Activated naive CD8-positive, alpha-beta T cell treated with anti-CD3 and anti-CD28 coated beads, Interleukin-2, amount 10 ng/mL, durations not matched to agents 7 days and 5 days (primary cell): ENCODE measurements around the gene SUMF1. TPM values are rescaled to one million over a fixed set of nuclear protein-coding genes. Genes with fewer than 3 reads are reported as not detected.
"Not testable (repeated sequence)": the region's sequence is repeated elsewhere in the genome, so short reads cannot be mapped to it uniquely, and the experiment has no call there.

Experiments
- ATAC-seq: fragments of 150-1000 bp; cut with Tn5 transposase; one replicate; pipeline ENCODE4 v1.10.0; 2021; ENCODE audit warnings: low read depth, moderate library complexity
- POLR2A ChIA-PET: fragments of 350-600 bp; sonication (Branson Sonifier 250); formaldehyde crosslinking; loops from one replicate; lab custom pipeline; 2021; ENCODE audit warnings: antibody characterized with exemption; lab: Charles Lee
- DNase-seq: peaks from one replicate; pipeline ENCODE4 v3.0.0; 2021
- H3K27ac Mint-ChIP-seq: one replicate; pipeline ENCODE4 v1.8.0; 2022; ENCODE audit warnings: mild to moderate bottlenecking, mixed read lengths
- H3K27me3 Mint-ChIP-seq: one replicate; pipeline ENCODE4 v1.8.0; 2022; ENCODE audit warnings: mild to moderate bottlenecking, moderate library complexity, mixed read lengths
- H3K36me3 Mint-ChIP-seq: one replicate; pipeline ENCODE4 v1.8.0; 2021; ENCODE audit warnings: mild to moderate bottlenecking, mixed read lengths
- H3K4me1 Mint-ChIP-seq: one replicate; pipeline ENCODE4 v1.8.0; 2021; ENCODE audit warnings: mixed read lengths
- H3K4me3 Mint-ChIP-seq: one replicate; pipeline ENCODE4 v1.8.0; 2022; ENCODE audit warnings: mild to moderate bottlenecking, moderate library complexity, mixed read lengths
- H3K9me3 Mint-ChIP-seq: one replicate; pipeline ENCODE4 v1.8.0; 2021; ENCODE audit warnings: mixed read lengths
- total RNA-seq, 2 experiments: library from RNA; stranded (reverse); gene quantifications; one replicate each; pipeline ENCODE4 v1.2.3, GENCODE V29; 2021

The SUMF1 gene
- total RNA-seq, 2 experiments from 2014 or later = 9.1 to 13.7 TPM

- ATAC-seq = no peak
- POLR2A ChIA-PET = no interaction called here
- H3K4me1 Mint-ChIP-seq = peaks cover 14% of the 10 kb centered on the region
- no peaks in the 10 kb centered on the region for H3K36me3 Mint-ChIP-seq
- H3K27me3 Mint-ChIP-seq = peaks cover 10% of the 10 kb centered on the region
- no peak overlapping the region for H3K4me3 Mint-ChIP-seq
- no peak for DNase-seq
- no peak overlapping the region for H3K27ac Mint-ChIP-seq
- no peaks in the 10 kb centered on the region for H3K9me3 Mint-ChIP-seq
These were observed 4.8 kb upstream of the SUMF1 start for GRCh38 chr3:4471907-4472306.

- ATAC-seq = no peak
- H3K36me3 Mint-ChIP-seq = no peaks in the 10 kb centered on the region
- H3K4me3 Mint-ChIP-seq = peak overlapping the region; percentile 93
- no peaks in the 10 kb centered on the region for H3K9me3 Mint-ChIP-seq
- POLR2A ChIA-PET = interaction anchor here (0.5 to 2.0 kb wide), 11 partner anchors 9 to 730 kb away, joined by 3 to 30 read pairs (median 5); partner anchors contain the start of gene ITPR1
- no peak for DNase-seq
- peak overlapping the region; percentile 92 for H3K27ac Mint-ChIP-seq
- H3K4me1 Mint-ChIP-seq = peaks cover 12% of the 10 kb centered on the region
- H3K27me3 Mint-ChIP-seq = peaks cover 8% of the 10 kb centered on the region
These were observed 426 bp upstream of the SUMF1 start for GRCh38 chr3:4467522-4467867.

- Mint-ChIP-seq H3K4me1 (peaks cover 17% of the 10 kb centered on the region), H3K27me3 (no peaks in the 10 kb centered on the region), H3K9me3 (no peaks in the 10 kb centered on the region), H3K36me3 (no peaks in the 10 kb centered on the region), H3K27ac (no peak overlapping the region), H3K4me3 (no peak overlapping the region)
- ATAC-seq (no peak), DNase-seq (no peak)
- POLR2A ChIA-PET = no interaction called here
These were observed 2.5 kb downstream of the SUMF1 start for GRCh38 chr3:4464576-4464975.

GRCh38 chr3:4462369-4463040 lies 4.6 kb downstream of the SUMF1 start:
- peaks cover 14% of the 10 kb centered on the region for H3K4me1 Mint-ChIP-seq
- no peak for ATAC-seq
- H3K4me3 Mint-ChIP-seq = no peak overlapping the region
- no peaks in the 10 kb centered on the region for H3K9me3 Mint-ChIP-seq
- DNase-seq = no peak
- H3K27me3 Mint-ChIP-seq = no peaks in the 10 kb centered on the region
- no peaks in the 10 kb centered on the region for H3K36me3 Mint-ChIP-seq
- H3K27ac Mint-ChIP-seq = no peak overlapping the region
- POLR2A ChIA-PET = no interaction called here

GRCh38 chr3:4461468-4462090 lies 5.5 kb downstream of the SUMF1 start:
- DNase-seq (no peak), ATAC-seq (no peak)
- Mint-ChIP-seq H3K36me3 (no peaks in the 10 kb centered on the region), H3K27ac (no peak overlapping the region), H3K4me1 (peaks cover 11% of the 10 kb centered on the region), H3K9me3 (no peaks in the 10 kb centered on the region), H3K27me3 (no peaks in the 10 kb centered on the region), H3K4me3 (no peak overlapping the region)
- POLR2A ChIA-PET = no interaction called here

- no peak for DNase-seq
- no peak overlapping the region for H3K27ac Mint-ChIP-seq
- no peaks in the 10 kb centered on the region for H3K27me3 Mint-ChIP-seq
- no peaks in the 10 kb centered on the region for H3K9me3 Mint-ChIP-seq
- H3K36me3 Mint-ChIP-seq = no peaks in the 10 kb centered on the region
- no peak overlapping the region for H3K4me3 Mint-ChIP-seq
- ATAC-seq = no peak
- peaks cover 5% of the 10 kb centered on the region for H3K4me1 Mint-ChIP-seq
- POLR2A ChIA-PET = no interaction called here
These were observed 6.7 kb downstream of the SUMF1 start for GRCh38 chr3:4460334-4460733.

- DNase-seq = no peak
- H3K9me3 Mint-ChIP-seq = no peaks in the 10 kb centered on the region
- no peak overlapping the region for H3K27ac Mint-ChIP-seq
- no peak for ATAC-seq
- no peaks in the 10 kb centered on the region for H3K27me3 Mint-ChIP-seq
- H3K4me3 Mint-ChIP-seq = no peak overlapping the region
- POLR2A ChIA-PET = no interaction called here
- peaks cover 5% of the 10 kb centered on the region for H3K4me1 Mint-ChIP-seq
- no peaks in the 10 kb centered on the region for H3K36me3 Mint-ChIP-seq
These were observed 8.1 kb downstream of the SUMF1 start for GRCh38 chr3:4458961-4459360.

GRCh38 chr3:4456780-4457179 lies 10.3 kb downstream of the SUMF1 start:
- POLR2A ChIA-PET, H3K27ac Mint-ChIP-seq, H3K36me3 Mint-ChIP-seq, H3K4me1 Mint-ChIP-seq, DNase-seq, ATAC-seq, H3K27me3 Mint-ChIP-seq, H3K4me3 Mint-ChIP-seq, H3K9me3 Mint-ChIP-seq: not testable (repeated sequence)

GRCh38 chr3:4454142-4454541 lies 12.9 kb downstream of the SUMF1 start:
- H3K4me1 Mint-ChIP-seq = no peaks in the 10 kb centered on the region
- H3K27ac Mint-ChIP-seq = no peak overlapping the region
- POLR2A ChIA-PET = interaction anchor here (0.7 kb wide), 1 partner anchor 103 kb away, joined by 4 read pairs; no protein-coding TSS in a partner anchor
- ATAC-seq (no peak), DNase-seq (no peak)
- no peaks in the 10 kb centered on the region for H3K27me3 Mint-ChIP-seq
- peaks cover 5% of the 10 kb centered on the region for H3K36me3 Mint-ChIP-seq
- no peak overlapping the region for H3K4me3 Mint-ChIP-seq
- H3K9me3 Mint-ChIP-seq = no peaks in the 10 kb centered on the region

GRCh38 chr3:4449043-4449805 lies 17.8 kb downstream of the SUMF1 start:
- POLR2A ChIA-PET = interaction anchor here (0.6 kb wide), 1 partner anchor 9 kb away, joined by 3 read pairs; no protein-coding TSS in a partner anchor
- no peaks in the 10 kb centered on the region for H3K9me3 Mint-ChIP-seq
- peaks cover 19% of the 10 kb centered on the region for H3K36me3 Mint-ChIP-seq
- no peak for DNase-seq
- H3K27ac Mint-ChIP-seq = no peak overlapping the region
- no peaks in the 10 kb centered on the region for H3K27me3 Mint-ChIP-seq
- no peak for ATAC-seq
- H3K4me3 Mint-ChIP-seq = no peak overlapping the region
- no peaks in the 10 kb centered on the region for H3K4me1 Mint-ChIP-seq

- POLR2A ChIA-PET = interaction anchor here (1.8 kb wide), 1 partner anchor 19 kb away, joined by 5 read pairs; the partner anchor contains the start of gene SUMF1
These were observed 18.9 kb downstream of the SUMF1 start for GRCh38 chr3:4448187-4448586.

GRCh38 chr3:4447295-4447999 lies 19.6 kb downstream of the SUMF1 start:
- DNase-seq = no peak
- H3K36me3 Mint-ChIP-seq = peaks cover 19% of the 10 kb centered on the region
- H3K4me3 Mint-ChIP-seq = no peak overlapping the region
- no peak for ATAC-seq
- no peaks in the 10 kb centered on the region for H3K4me1 Mint-ChIP-seq
- POLR2A ChIA-PET = interaction anchor here (1.8 kb wide), 1 partner anchor 20 kb away, joined by 5 read pairs; the partner anchor contains the start of gene SUMF1
- H3K9me3 Mint-ChIP-seq = no peaks in the 10 kb centered on the region
- H3K27ac Mint-ChIP-seq = no peak overlapping the region
- no peaks in the 10 kb centered on the region for H3K27me3 Mint-ChIP-seq

More at GRCh38 chr3:4448187-4448586, 18.9 kb downstream of the SUMF1 start:
- Mint-ChIP-seq H3K4me3 (no peak overlapping the region), H3K36me3 (peaks cover 20% of the 10 kb centered on the region), H3K9me3 (no peaks in the 10 kb centered on the region), H3K4me1 (no peaks in the 10 kb centered on the region), H3K27me3 (no peaks in the 10 kb centered on the region), H3K27ac (no peak overlapping the region)
- no peak for DNase-seq
- no peak for ATAC-seq

- DNase-seq = no peak
- Mint-ChIP-seq H3K27me3 (no peaks in the 10 kb centered on the region), H3K9me3 (no peaks in the 10 kb centered on the region), H3K4me3 (no peak overlapping the region), H3K27ac (no peak overlapping the region), H3K4me1 (peaks cover 1% of the 10 kb centered on the region), H3K36me3 (peaks cover 12% of the 10 kb centered on the region)
- POLR2A ChIA-PET = no interaction called here
- no peak for ATAC-seq
These were observed 26.1 kb downstream of the SUMF1 start for GRCh38 chr3:4440951-4441350.
